ENCODE data around the gene RSU1.

The RSU1 gene

GRCh38 chr10:16653224-16653623 is 164.0 kb downstream of the RSU1 start:
- DNase-seq = no peak

- no peak for DNase-seq
Measured at GRCh38 chr10:16652154-16652553, 165.1 kb downstream of the RSU1 start.

GRCh38 chr10:16649757-16650156 is 167.5 kb downstream of the RSU1 start:
- no peak for DNase-seq

GRCh38 chr10:16648366-16648765 is 168.9 kb downstream of the RSU1 start:
- no peak for DNase-seq

GRCh38 chr10:16646181-16647059 is 170.8 kb downstream of the RSU1 start:
- DNase-seq = no peak

- no peak for DNase-seq
Measured at GRCh38 chr10:16644146-16644545, 173.1 kb downstream of the RSU1 start.

- DNase-seq = no peak
Measured at GRCh38 chr10:16643502-16643901, 173.7 kb downstream of the RSU1 start.

- DNase-seq = no peak
Measured at GRCh38 chr10:16640153-16640552, 177.1 kb downstream of the RSU1 start.

- DNase-seq = no peak
Measured at GRCh38 chr10:16639471-16639870, 177.8 kb downstream of the RSU1 start.

- no peak for DNase-seq
Measured at GRCh38 chr10:16632996-16633395, 184.2 kb downstream of the RSU1 start.

- DNase-seq = no peak
Measured at GRCh38 chr10:16626697-16627096, 190.5 kb downstream of the RSU1 start.

- DNase-seq = no peak
Measured at GRCh38 chr10:16612981-16613355, 204.3 kb downstream of the RSU1 start.

GRCh38 chr10:16612115-16612980 is 204.9 kb downstream of the RSU1 start:
- no peak for DNase-seq

GRCh38 chr10:16611037-16611436 is 206.2 kb downstream of the RSU1 start:
- no peak for DNase-seq

GRCh38 chr10:16609211-16609610 is 208.0 kb downstream of the RSU1 start:
- no peak for DNase-seq

GRCh38 chr10:16606923-16607322 is 210.3 kb downstream of the RSU1 start:
- no peak for DNase-seq

- no peak for DNase-seq
Measured at GRCh38 chr10:16606421-16606820, 210.8 kb downstream of the RSU1 start.

- DNase-seq = no peak
Measured at GRCh38 chr10:16603308-16603707, 213.9 kb downstream of the RSU1 start.

- DNase-seq = no peak
Measured at GRCh38 chr10:16602104-16602775, 215.0 kb downstream of the RSU1 start.

- no peak for DNase-seq
Measured at GRCh38 chr10:16599662-16600061, 217.6 kb downstream of the RSU1 start.

GRCh38 chr10:16597656-16598055 is 219.6 kb downstream of the RSU1 start:
- no peak for DNase-seq

- DNase-seq = no peak
Measured at GRCh38 chr10:16592378-16592777, 224.8 kb downstream of the RSU1 start.

GRCh38 chr10:16586358-16587138 is 230.7 kb downstream of the RSU1 start:
- no peak for DNase-seq

Measured in NCI-H187 treated with DMSO at 0.1 percent for 48 hours (cell line).